ENCODE data around the gene APP. TPM values are rescaled to one million over a fixed set of nuclear protein-coding genes. Genes with fewer than 3 reads are reported as not detected.
"Not testable (repeated sequence)": the region's sequence is repeated elsewhere in the genome, so short reads cannot be mapped to it uniquely, and the experiment has no call there.

APP gene
- polyA plus RNA-seq, 2 donors: 28.6 to 81.7 TPM

GRCh38 chr21:26131554-26131953, 39.0 kb downstream of the APP start:
- H3K27ac ChIP-seq (ENCODE audit: low read depth in 2 of 2, low read length in 1 of 2): no peak overlapping the region
- no peaks in the 10 kb centered on the region for H3K27me3 ChIP-seq (ENCODE audit: control insufficient read depth in 1 of 2, insufficient read depth in 2 of 2, low read length in 2 of 2)
- no peak overlapping the region for H3K4me3 ChIP-seq (ENCODE audit: low read depth in 1 of 2, low read length in 2 of 2)
- WGBS, 2 donors: 75 to 76% methylated on average over 3 of the region's 3 CpGs
- no peaks in the 10 kb centered on the region for H3K36me3 ChIP-seq (ENCODE audit: control insufficient read depth in 2 of 2, insufficient read depth in 2 of 2, low read length in 1 of 2)
- no peaks in the 10 kb centered on the region for H3K4me1 ChIP-seq (ENCODE audit: control insufficient read depth in 2 of 2, insufficient read depth in 2 of 2, low read length in 1 of 2)
- no peaks in the 10 kb centered on the region for H3K9me3 ChIP-seq (ENCODE audit: control insufficient read depth in 2 of 2, insufficient read depth in 1 of 2, low read depth in 1 of 2, low read length in 1 of 2)

GRCh38 chr21:26131053-26131452, 39.5 kb downstream of the APP start:
- H3K27me3 ChIP-seq (ENCODE audit: control insufficient read depth in 1 of 2, insufficient read depth in 2 of 2, low read length in 2 of 2); H3K4me3 ChIP-seq (ENCODE audit: low read depth in 1 of 2, low read length in 2 of 2); H3K27ac ChIP-seq (ENCODE audit: low read depth in 2 of 2, low read length in 1 of 2); H3K9me3 ChIP-seq (ENCODE audit: control insufficient read depth in 2 of 2, insufficient read depth in 1 of 2, low read depth in 1 of 2, low read length in 1 of 2); H3K4me1 ChIP-seq (ENCODE audit: control insufficient read depth in 2 of 2, insufficient read depth in 2 of 2, low read length in 1 of 2); H3K36me3 ChIP-seq (ENCODE audit: control insufficient read depth in 2 of 2, insufficient read depth in 2 of 2, low read length in 1 of 2): not testable (repeated sequence)
- 88 to 89% methylated on average over 14 of the region's 14 CpGs for WGBS, 2 donors

- H3K36me3 ChIP-seq (ENCODE audit: control insufficient read depth in 2 of 2, insufficient read depth in 2 of 2, low read length in 1 of 2): no peaks in the 10 kb centered on the region
- H3K4me1 ChIP-seq (ENCODE audit: control insufficient read depth in 2 of 2, insufficient read depth in 2 of 2, low read length in 1 of 2): no peaks in the 10 kb centered on the region
- no peaks in the 10 kb centered on the region for H3K9me3 ChIP-seq (ENCODE audit: control insufficient read depth in 2 of 2, insufficient read depth in 1 of 2, low read depth in 1 of 2, low read length in 1 of 2)
- H3K4me3 ChIP-seq (ENCODE audit: low read depth in 1 of 2, low read length in 2 of 2): no peak overlapping the region
- H3K27ac ChIP-seq (ENCODE audit: low read depth in 2 of 2, low read length in 1 of 2): no peak overlapping the region
- 48 to 60% methylated on average over 4 of the region's 4 CpGs for WGBS, 2 donors
- H3K27me3 ChIP-seq (ENCODE audit: control insufficient read depth in 1 of 2, insufficient read depth in 2 of 2, low read length in 2 of 2): no peaks in the 10 kb centered on the region
Measured at GRCh38 chr21:26130249-26130881, 40.2 kb downstream of the APP start.

- WGBS, 2 donors: 24 to 44% methylated on average over 6 of the region's 6 CpGs
- H3K27me3 ChIP-seq (ENCODE audit: control insufficient read depth in 1 of 2, insufficient read depth in 2 of 2, low read length in 2 of 2): no peaks in the 10 kb centered on the region
- no peaks in the 10 kb centered on the region for H3K36me3 ChIP-seq (ENCODE audit: control insufficient read depth in 2 of 2, insufficient read depth in 2 of 2, low read length in 1 of 2)
- H3K9me3 ChIP-seq (ENCODE audit: control insufficient read depth in 2 of 2, insufficient read depth in 1 of 2, low read depth in 1 of 2, low read length in 1 of 2): no peaks in the 10 kb centered on the region
- no peak overlapping the region for H3K27ac ChIP-seq (ENCODE audit: low read depth in 2 of 2, low read length in 1 of 2)
- peak overlapping the region in 1 of 2 donors; percentile 31 for H3K4me3 ChIP-seq (ENCODE audit: low read depth in 1 of 2, low read length in 2 of 2)
- peaks cover 0 to 4% of the 10 kb centered on the region in 2 donors for H3K4me1 ChIP-seq (ENCODE audit: control insufficient read depth in 2 of 2, insufficient read depth in 2 of 2, low read length in 1 of 2)
Measured at GRCh38 chr21:26127918-26128317, 42.7 kb downstream of the APP start.

- H3K4me1 ChIP-seq (ENCODE audit: control insufficient read depth in 2 of 2, insufficient read depth in 2 of 2, low read length in 1 of 2): peaks cover 0 to 4% of the 10 kb centered on the region in 2 donors
- 45 to 55% methylated on average over 1 of the region's 1 CpG for WGBS, 2 donors
- H3K27ac ChIP-seq (ENCODE audit: low read depth in 2 of 2, low read length in 1 of 2): no peak overlapping the region
- no peaks in the 10 kb centered on the region for H3K9me3 ChIP-seq (ENCODE audit: control insufficient read depth in 2 of 2, insufficient read depth in 1 of 2, low read depth in 1 of 2, low read length in 1 of 2)
- no peaks in the 10 kb centered on the region for H3K27me3 ChIP-seq (ENCODE audit: control insufficient read depth in 1 of 2, insufficient read depth in 2 of 2, low read length in 2 of 2)
- peak overlapping the region in 1 of 2 donors; percentile 31 for H3K4me3 ChIP-seq (ENCODE audit: low read depth in 1 of 2, low read length in 2 of 2)
- no peaks in the 10 kb centered on the region for H3K36me3 ChIP-seq (ENCODE audit: control insufficient read depth in 2 of 2, insufficient read depth in 2 of 2, low read length in 1 of 2)
Measured at GRCh38 chr21:26127073-26127814, 43.3 kb downstream of the APP start.

- Histone ChIP-seq H3K27me3 (ENCODE audit: control insufficient read depth in 1 of 2, insufficient read depth in 2 of 2, low read length in 2 of 2) (no peaks in the 10 kb centered on the region), H3K27ac (ENCODE audit: low read depth in 2 of 2, low read length in 1 of 2) (no peak overlapping the region), H3K4me3 (ENCODE audit: low read depth in 1 of 2, low read length in 2 of 2) (no peak overlapping the region), H3K9me3 (ENCODE audit: control insufficient read depth in 2 of 2, insufficient read depth in 1 of 2, low read depth in 1 of 2, low read length in 1 of 2) (no peaks in the 10 kb centered on the region), H3K4me1 (ENCODE audit: control insufficient read depth in 2 of 2, insufficient read depth in 2 of 2, low read length in 1 of 2) (peaks cover 0 to 4% of the 10 kb centered on the region in 2 donors), H3K36me3 (ENCODE audit: control insufficient read depth in 2 of 2, insufficient read depth in 2 of 2, low read length in 1 of 2) (no peaks in the 10 kb centered on the region)
- 91 to 94% methylated on average over 4 of the region's 4 CpGs for WGBS, 2 donors
Measured at GRCh38 chr21:26126168-26126553, 44.4 kb downstream of the APP start.

- H3K9me3 ChIP-seq (ENCODE audit: control insufficient read depth in 2 of 2, insufficient read depth in 1 of 2, low read depth in 1 of 2, low read length in 1 of 2): no peaks in the 10 kb centered on the region
- H3K36me3 ChIP-seq (ENCODE audit: control insufficient read depth in 2 of 2, insufficient read depth in 2 of 2, low read length in 1 of 2): no peaks in the 10 kb centered on the region
- H3K4me1 ChIP-seq (ENCODE audit: control insufficient read depth in 2 of 2, insufficient read depth in 2 of 2, low read length in 1 of 2): peaks cover 0 to 4% of the 10 kb centered on the region in 2 donors
- no peaks in the 10 kb centered on the region for H3K27me3 ChIP-seq (ENCODE audit: control insufficient read depth in 1 of 2, insufficient read depth in 2 of 2, low read length in 2 of 2)
- WGBS, 2 donors: 67 to 70% methylated on average over 8 of the region's 8 CpGs
- H3K27ac ChIP-seq (ENCODE audit: low read depth in 2 of 2, low read length in 1 of 2): no peak overlapping the region
- H3K4me3 ChIP-seq (ENCODE audit: low read depth in 1 of 2, low read length in 2 of 2): no peak overlapping the region
Measured at GRCh38 chr21:26125433-26126167, 45.0 kb downstream of the APP start.

- peaks cover 0 to 4% of the 10 kb centered on the region in 2 donors for H3K4me1 ChIP-seq (ENCODE audit: control insufficient read depth in 2 of 2, insufficient read depth in 2 of 2, low read length in 1 of 2)
- H3K27ac ChIP-seq (ENCODE audit: low read depth in 2 of 2, low read length in 1 of 2): peak overlapping the region; percentile 23 to 36
- 52 to 55% methylated on average over 7 of the region's 7 CpGs for WGBS, 2 donors
- H3K27me3 ChIP-seq (ENCODE audit: control insufficient read depth in 1 of 2, insufficient read depth in 2 of 2, low read length in 2 of 2): no peaks in the 10 kb centered on the region
- H3K4me3 ChIP-seq (ENCODE audit: low read depth in 1 of 2, low read length in 2 of 2): no peak overlapping the region
- H3K36me3 ChIP-seq (ENCODE audit: control insufficient read depth in 2 of 2, insufficient read depth in 2 of 2, low read length in 1 of 2): no peaks in the 10 kb centered on the region
- H3K9me3 ChIP-seq (ENCODE audit: control insufficient read depth in 2 of 2, insufficient read depth in 1 of 2, low read depth in 1 of 2, low read length in 1 of 2): no peaks in the 10 kb centered on the region
Measured at GRCh38 chr21:26124896-26125295, 45.7 kb downstream of the APP start.

- Histone ChIP-seq H3K4me3 (ENCODE audit: low read depth in 1 of 2, low read length in 2 of 2) (no peak overlapping the region), H3K4me1 (ENCODE audit: control insufficient read depth in 2 of 2, insufficient read depth in 2 of 2, low read length in 1 of 2) (peaks cover 0 to 4% of the 10 kb centered on the region in 2 donors), H3K36me3 (ENCODE audit: control insufficient read depth in 2 of 2, insufficient read depth in 2 of 2, low read length in 1 of 2) (no peaks in the 10 kb centered on the region), H3K27me3 (ENCODE audit: control insufficient read depth in 1 of 2, insufficient read depth in 2 of 2, low read length in 2 of 2) (no peaks in the 10 kb centered on the region), H3K27ac (ENCODE audit: low read depth in 2 of 2, low read length in 1 of 2) (no peak overlapping the region), H3K9me3 (ENCODE audit: control insufficient read depth in 2 of 2, insufficient read depth in 1 of 2, low read depth in 1 of 2, low read length in 1 of 2) (no peaks in the 10 kb centered on the region)
- WGBS, 2 donors: 22 to 26% methylated on average over 4 of the region's 4 CpGs
Measured at GRCh38 chr21:26124421-26124833, 46.1 kb downstream of the APP start.

Data from esophagus (tissue), 2 donors.